IPS-18a (cell line): ENCODE data around the gene STARD3NL.
"Not testable (repeated sequence)": the region's sequence is repeated elsewhere in the genome, so short reads cannot be mapped to it uniquely, and the experiment has no call there.

Experiments
- H3K27ac ChIP-seq: one replicate; pipeline ENCODE4 v1.5.1; 2013; ENCODE audit warnings: low read length
- H3K27me3 ChIP-seq: one replicate; pipeline ENCODE4 v1.6.1; 2013; ENCODE audit warnings: mild to moderate bottlenecking, low read length; ENCODE audit not compliant: control insufficient read depth, insufficient read depth
- H3K36me3 ChIP-seq: one replicate; pipeline ENCODE4 v1.6.1; 2013; ENCODE audit warnings: low read depth, low read length; ENCODE audit not compliant: control insufficient read depth
- H3K4me1 ChIP-seq: one replicate; pipeline ENCODE4 v1.6.1; 2013; ENCODE audit warnings: low read depth, low read length; ENCODE audit not compliant: control insufficient read depth
- H3K4me3 ChIP-seq: one replicate; pipeline ENCODE4 v1.5.1; 2013; ENCODE audit warnings: low read length
- H3K9ac ChIP-seq: one replicate; pipeline ENCODE4 v1.6.1; 2013; ENCODE audit warnings: mild to moderate bottlenecking, low read length, moderate library complexity
- H3K9me3 ChIP-seq: one replicate; pipeline ENCODE4 v1.6.1; 2013; ENCODE audit warnings: low read depth, low read length; ENCODE audit not compliant: control insufficient read depth

STARD3NL gene

GRCh38 chr7:38249849-38250248 lies 71.8 kb downstream of the STARD3NL start:
- not testable (repeated sequence) for H3K36me3 ChIP-seq, H3K9me3 ChIP-seq, H3K9ac ChIP-seq, H3K27me3 ChIP-seq, H3K4me1 ChIP-seq, H3K4me3 ChIP-seq, H3K27ac ChIP-seq

GRCh38 chr7:38257350-38257677 lies 79.3 kb downstream of the STARD3NL start:
- H3K4me1 ChIP-seq: no peaks in the 10 kb centered on the region
- no peak overlapping the region for H3K9ac ChIP-seq
- H3K36me3 ChIP-seq: no peaks in the 10 kb centered on the region
- H3K9me3 ChIP-seq: no peaks in the 10 kb centered on the region
- H3K4me3 ChIP-seq: no peak overlapping the region
- no peak overlapping the region for H3K27ac ChIP-seq
- no peaks in the 10 kb centered on the region for H3K27me3 ChIP-seq

GRCh38 chr7:38259157-38259556 lies 81.1 kb downstream of the STARD3NL start:
- H3K4me3 ChIP-seq, H3K27me3 ChIP-seq, H3K4me1 ChIP-seq, H3K9ac ChIP-seq, H3K27ac ChIP-seq, H3K9me3 ChIP-seq, H3K36me3 ChIP-seq: not testable (repeated sequence)

- not testable (repeated sequence) for H3K36me3 ChIP-seq, H3K9ac ChIP-seq, H3K27me3 ChIP-seq, H3K4me1 ChIP-seq, H3K9me3 ChIP-seq, H3K4me3 ChIP-seq, H3K27ac ChIP-seq
These were observed 83.6 kb downstream of the STARD3NL start for GRCh38 chr7:38261601-38262000.

- H3K36me3 ChIP-seq, H3K27ac ChIP-seq, H3K27me3 ChIP-seq, H3K4me1 ChIP-seq, H3K4me3 ChIP-seq, H3K9me3 ChIP-seq, H3K9ac ChIP-seq: not testable (repeated sequence)
These were observed 84.0 kb downstream of the STARD3NL start for GRCh38 chr7:38262026-38262425.

- no peak overlapping the region for H3K9ac ChIP-seq
- H3K27ac ChIP-seq: no peak overlapping the region
- H3K4me1 ChIP-seq: no peaks in the 10 kb centered on the region
- no peak overlapping the region for H3K4me3 ChIP-seq
- H3K27me3 ChIP-seq: no peaks in the 10 kb centered on the region
- no peaks in the 10 kb centered on the region for H3K9me3 ChIP-seq
- no peaks in the 10 kb centered on the region for H3K36me3 ChIP-seq
These were observed 84.5 kb downstream of the STARD3NL start for GRCh38 chr7:38262545-38262944.

- not testable (repeated sequence) for H3K27ac ChIP-seq, H3K27me3 ChIP-seq, H3K4me3 ChIP-seq, H3K36me3 ChIP-seq, H3K4me1 ChIP-seq, H3K9me3 ChIP-seq, H3K9ac ChIP-seq
These were observed 85.2 kb downstream of the STARD3NL start for GRCh38 chr7:38263274-38263673.

GRCh38 chr7:38264602-38265001 lies 86.6 kb downstream of the STARD3NL start:
- H3K36me3 ChIP-seq, H3K27me3 ChIP-seq, H3K4me3 ChIP-seq, H3K27ac ChIP-seq, H3K4me1 ChIP-seq, H3K9ac ChIP-seq, H3K9me3 ChIP-seq: not testable (repeated sequence)

GRCh38 chr7:38265958-38266357 lies 87.9 kb downstream of the STARD3NL start:
- H3K9ac ChIP-seq, H3K4me3 ChIP-seq, H3K9me3 ChIP-seq, H3K4me1 ChIP-seq, H3K27me3 ChIP-seq, H3K27ac ChIP-seq, H3K36me3 ChIP-seq: not testable (repeated sequence)

- H3K4me3 ChIP-seq, H3K9ac ChIP-seq, H3K9me3 ChIP-seq, H3K4me1 ChIP-seq, H3K27me3 ChIP-seq, H3K27ac ChIP-seq, H3K36me3 ChIP-seq: not testable (repeated sequence)
These were observed 91.8 kb downstream of the STARD3NL start for GRCh38 chr7:38269704-38270346.

- not testable (repeated sequence) for H3K36me3 ChIP-seq, H3K4me1 ChIP-seq, H3K9me3 ChIP-seq, H3K27ac ChIP-seq, H3K4me3 ChIP-seq, H3K27me3 ChIP-seq, H3K9ac ChIP-seq
These were observed 92.4 kb downstream of the STARD3NL start for GRCh38 chr7:38270405-38270804.

- Histone ChIP-seq H3K4me1 (peaks cover 5% of the 10 kb centered on the region), H3K36me3 (no peaks in the 10 kb centered on the region), H3K4me3 (no peak within 1 kb of the TSS), H3K27ac (no peak within 1 kb of the TSS), H3K9me3 (no peaks in the 10 kb centered on the region), H3K9ac (no peak within 1 kb of the TSS), H3K27me3 (no peaks in the 10 kb centered on the region)
These were observed 95.4 kb downstream of the STARD3NL start, which contains the start of gene TARP for GRCh38 chr7:38273286-38273995. Gene TARP, minus strand, starts transcription at chr7:38273636.
